GM12891 (cell line): ENCODE measurements around the gene SRPK1.
"Not testable (repeated sequence)": the region's sequence is repeated elsewhere in the genome, so short reads cannot be mapped to it uniquely, and the experiment has no call there.

Source experiments
- DNase-seq: peaks from one replicate; pipeline ENCODE4 v3.0.0; 2011; ENCODE audit warnings: low spot score; ENCODE audit not compliant: insufficient read length
- FAIRE-seq: peaks from 2 replicates; lab custom pipeline; 2011; peaks lifted over from hg19 to GRCh38; lab: Jason Lieb, UNC
- PAX5 ChIP-seq: IDR thresholded peaks from 2 replicates; pipeline ENCODE4 v1.6.1; 2011; ENCODE audit warnings: low read length, moderate library complexity, mild to moderate bottlenecking; ENCODE audit not compliant: insufficient read depth, severe bottlenecking
- POLR2A ChIP-seq: IDR thresholded peaks from 2 replicates; pipeline ENCODE4 v1.6.1; 2011; ENCODE audit warnings: low read depth, low read length, control low read depth
- POLR2AphosphoS5 ChIP-seq: IDR thresholded peaks from 2 replicates; pipeline ENCODE4 v1.6.1; 2011; ENCODE audit warnings: low read depth, low read length, control low read depth
- POU2F2 ChIP-seq: IDR thresholded peaks from 2 replicates; pipeline ENCODE4 v1.6.1; 2011; ENCODE audit warnings: low read depth, mild to moderate bottlenecking, control low read depth, low read length, moderate library complexity
- SPI1 ChIP-seq: IDR thresholded peaks from 2 replicates; pipeline ENCODE4 v1.6.1; 2011; ENCODE audit warnings: low read depth, low read length, control low read depth
- TAF1 ChIP-seq: IDR thresholded peaks from 2 replicates; pipeline ENCODE4 v1.6.1; 2011; ENCODE audit warnings: low read depth, low read length, control low read depth

Gene SRPK1

DNA sequence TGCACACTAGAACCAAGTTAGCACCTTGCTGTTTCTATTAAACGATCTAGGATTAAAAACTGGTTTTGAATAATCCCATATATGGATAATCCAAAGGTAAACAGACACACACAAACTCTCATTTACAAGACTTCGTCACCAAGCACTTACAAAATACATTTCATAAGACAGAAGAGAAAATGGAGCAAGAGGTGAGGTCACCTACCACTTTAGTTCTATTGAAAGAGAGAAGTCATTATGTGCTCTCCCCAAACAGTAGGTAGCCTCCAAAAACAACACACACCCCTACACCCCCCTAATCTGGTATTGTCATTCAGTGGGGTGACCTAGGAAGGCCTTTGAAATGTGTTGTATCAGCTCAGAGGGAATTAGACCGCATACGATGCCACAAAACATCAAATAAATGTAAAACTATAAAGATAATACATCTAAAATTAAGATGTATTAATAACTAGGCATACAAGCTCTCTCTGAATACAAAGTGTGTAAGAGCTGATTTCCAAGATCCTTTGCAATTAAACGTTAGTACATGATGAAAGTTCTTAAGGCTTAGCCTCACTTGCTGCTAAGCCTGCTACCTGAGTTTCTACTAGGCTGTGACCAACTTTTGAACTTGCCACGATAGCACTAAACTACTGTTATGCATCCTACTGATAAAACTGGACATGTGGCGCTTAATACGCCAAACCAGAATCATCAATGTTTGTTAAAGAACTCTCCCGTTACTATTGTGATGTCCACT lies 1.6 kb downstream of the SRPK1 start:
- FAIRE-seq (peak; percentile 83), DNase-seq (no peak)
- TF ChIP-seq POU2F2 (no peak), SPI1 (no peak), TAF1 (no peak), PAX5 (no peak), POLR2AphosphoS5 (no peak), POLR2A (no peak)

DNA sequence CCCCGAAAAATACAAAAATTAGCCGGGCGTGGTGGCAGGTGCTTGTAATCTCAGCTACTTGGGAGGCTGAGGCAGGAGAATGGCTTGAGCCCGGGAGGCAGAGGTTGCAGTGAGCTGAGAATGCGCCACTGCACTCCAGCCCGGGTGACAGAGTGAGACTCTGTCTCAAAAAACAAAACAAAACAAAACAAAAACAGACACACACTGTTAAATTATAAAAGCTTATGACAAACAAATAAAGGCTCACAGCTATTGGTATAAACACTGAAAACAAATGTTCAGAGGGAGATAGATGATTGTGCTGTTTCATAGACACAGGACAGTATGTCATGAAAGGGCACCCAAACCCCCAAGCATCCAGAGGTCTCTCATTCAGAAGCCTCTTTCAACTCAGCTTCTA lies 4.0 kb downstream of the SRPK1 start:
- not testable (repeated sequence) for DNase-seq, FAIRE-seq

DNA sequence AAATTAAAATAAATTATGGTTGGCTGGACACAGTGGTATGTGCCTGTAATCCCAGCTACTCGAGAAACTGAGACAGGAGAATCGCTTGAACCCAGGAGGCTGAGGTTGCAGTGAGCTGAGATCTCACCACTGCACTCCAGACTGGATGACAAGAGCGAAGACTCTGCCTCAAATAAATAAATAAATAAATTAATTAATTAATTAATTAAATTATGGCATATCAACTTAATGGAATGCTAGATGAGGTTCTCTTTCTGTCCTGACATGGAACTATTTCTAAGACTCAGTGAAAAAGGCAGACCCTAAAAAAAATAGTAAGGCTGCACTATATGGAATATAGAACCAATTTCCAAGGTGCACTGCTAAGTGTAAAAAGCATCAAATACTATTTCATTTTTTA lies 4.8 kb downstream of the SRPK1 start:
- TF ChIP-seq POLR2A (no peak), TAF1 (no peak), POU2F2 (no peak), POLR2AphosphoS5 (no peak), SPI1 (no peak)

DNA sequence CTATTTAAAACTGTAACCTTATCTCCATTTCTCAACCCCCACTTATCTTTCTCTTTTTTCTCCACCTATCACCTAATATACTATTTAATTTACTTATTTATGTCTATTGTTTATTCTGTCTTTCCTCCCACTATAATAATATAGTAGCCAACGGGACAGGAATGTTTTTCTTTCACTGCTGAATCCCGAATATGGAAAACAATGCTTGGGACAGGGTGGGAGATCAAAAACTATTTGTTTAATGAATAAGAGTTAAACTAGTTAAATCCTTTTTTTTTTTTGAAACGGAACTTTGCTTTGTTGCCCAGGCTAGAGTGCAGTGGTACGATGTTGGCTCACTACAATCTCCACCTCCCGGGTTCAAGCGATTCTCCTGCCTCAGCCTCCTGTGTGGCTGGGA lies 6.4 kb downstream of the SRPK1 start:
- DNase-seq (no peak), FAIRE-seq (no peak)
- TF ChIP-seq POLR2AphosphoS5 (no peak), POLR2A (no peak), PAX5 (no peak), SPI1 (no peak), POU2F2 (no peak), TAF1 (no peak)

More for the DNA sequence above, 4.8 kb downstream of the SRPK1 start:
- DNase-seq = no peak
- FAIRE-seq = no peak

DNA sequence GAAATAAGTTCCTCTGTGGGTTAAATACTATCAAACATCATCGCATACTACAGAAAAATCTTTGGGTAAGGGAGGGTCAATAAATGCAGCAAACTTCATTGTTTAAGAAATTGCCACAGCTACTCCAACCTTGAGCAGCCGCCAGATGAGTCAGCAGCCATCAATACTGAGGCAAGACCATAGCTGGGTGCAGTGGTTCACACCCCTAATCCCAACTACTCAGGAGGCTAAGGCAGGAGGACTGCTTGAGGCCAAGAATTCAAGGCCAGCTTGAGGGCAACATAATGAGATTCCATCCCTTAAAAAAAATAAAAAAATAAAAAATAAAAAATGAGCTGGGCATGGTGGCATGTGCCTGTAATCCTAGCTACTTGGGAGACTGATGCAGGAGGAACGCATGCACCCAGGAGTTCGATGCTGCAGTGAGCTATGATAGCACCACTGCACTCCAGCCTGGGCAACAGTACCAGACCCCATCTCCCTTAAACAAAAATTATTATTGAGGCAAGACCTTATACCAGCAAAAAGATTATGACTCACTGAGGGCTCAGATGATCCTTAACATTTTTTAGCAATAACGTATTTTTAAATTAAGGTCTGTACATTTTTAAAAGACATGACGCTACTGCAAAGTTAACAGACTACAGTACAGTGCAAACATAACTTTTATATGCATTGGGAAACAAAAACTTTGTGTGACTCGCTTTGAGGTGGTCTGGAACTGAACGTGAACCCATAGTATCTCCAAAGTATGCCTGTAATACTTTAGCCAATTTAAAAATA lies 8.8 kb downstream of the SRPK1 start:
- TF ChIP-seq POLR2A (no peak), PAX5 (no peak)
- FAIRE-seq = no peak
- no peak for DNase-seq

DNA sequence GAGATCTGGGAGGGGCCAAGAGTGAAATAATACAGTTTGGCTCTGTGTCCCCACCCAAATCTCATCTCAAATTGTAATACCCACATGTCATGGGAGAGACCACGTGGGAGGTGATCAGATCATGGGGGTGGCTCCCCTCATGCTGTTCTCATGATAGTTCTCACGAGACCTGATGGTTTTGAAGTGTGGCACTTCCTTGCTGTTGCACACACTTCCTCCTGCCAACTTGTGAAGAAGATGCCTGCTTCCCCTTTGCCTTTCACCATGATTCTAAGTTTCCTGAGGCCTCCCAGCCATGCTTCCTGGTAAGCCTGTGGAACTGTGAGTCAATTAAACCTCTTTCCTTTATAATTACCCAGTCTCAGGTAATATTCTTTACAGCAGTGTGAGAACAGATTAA lies 11.3 kb downstream of the SRPK1 start:
- not testable (repeated sequence) for FAIRE-seq, DNase-seq

DNA sequence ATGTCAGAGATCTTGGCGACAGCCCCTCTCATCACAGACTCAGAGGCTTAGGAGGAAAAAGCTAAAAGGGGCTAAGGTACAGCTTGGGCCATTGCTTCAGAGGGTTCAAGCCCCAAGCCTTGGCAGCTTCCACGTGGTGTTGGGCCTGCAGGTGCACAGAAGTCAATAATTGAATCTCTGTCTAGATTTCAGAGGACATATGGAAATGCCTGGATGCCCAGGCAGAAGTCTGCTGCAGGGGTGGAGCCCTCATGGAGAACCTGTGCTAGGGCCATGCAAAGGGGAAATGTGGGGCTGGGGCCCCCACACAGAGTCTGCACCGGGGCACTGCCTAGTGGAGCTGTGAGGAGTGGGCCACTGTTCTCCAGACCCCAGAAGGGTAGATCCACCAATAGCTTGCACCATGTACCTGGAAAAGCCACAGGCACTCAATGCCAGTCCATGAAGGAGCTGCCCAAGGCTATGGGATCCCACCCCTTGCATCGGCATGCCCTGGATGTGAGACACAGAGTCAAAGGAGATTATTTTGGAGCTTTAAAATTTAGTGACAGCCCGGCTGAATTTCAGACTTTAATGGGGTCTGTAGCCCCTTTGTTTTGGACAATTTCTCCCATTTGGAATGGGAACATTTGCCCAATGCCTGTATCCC lies 12.0 kb downstream of the SRPK1 start:
- not testable (repeated sequence) for DNase-seq, FAIRE-seq

DNA sequence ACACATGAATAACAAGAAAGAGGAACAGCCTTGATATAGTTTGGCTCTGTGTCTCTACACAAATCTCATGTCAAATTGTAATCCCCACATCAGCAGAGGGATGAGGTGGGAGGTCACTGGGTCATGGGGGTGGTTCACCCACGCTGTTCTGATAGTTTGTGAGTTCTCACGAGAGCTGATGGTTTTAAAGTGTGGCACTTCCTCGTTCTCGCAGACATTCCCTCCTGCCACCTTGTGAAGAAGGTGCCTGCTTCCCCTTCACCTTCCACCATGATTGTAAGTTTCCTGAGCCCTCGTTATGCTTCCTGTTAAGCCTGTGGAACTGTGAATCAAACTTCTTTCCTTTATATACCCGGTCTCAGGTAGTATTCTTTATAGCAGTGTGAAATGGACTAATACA lies 13.1 kb downstream of the SRPK1 start:
- FAIRE-seq (no peak), DNase-seq (no peak)
- TF ChIP-seq POLR2A (0 out of 2 replicates have a peak, but pooled peaks have one; percentile 25), POU2F2 (no peak), SPI1 (peak; percentile 74)

DNA sequence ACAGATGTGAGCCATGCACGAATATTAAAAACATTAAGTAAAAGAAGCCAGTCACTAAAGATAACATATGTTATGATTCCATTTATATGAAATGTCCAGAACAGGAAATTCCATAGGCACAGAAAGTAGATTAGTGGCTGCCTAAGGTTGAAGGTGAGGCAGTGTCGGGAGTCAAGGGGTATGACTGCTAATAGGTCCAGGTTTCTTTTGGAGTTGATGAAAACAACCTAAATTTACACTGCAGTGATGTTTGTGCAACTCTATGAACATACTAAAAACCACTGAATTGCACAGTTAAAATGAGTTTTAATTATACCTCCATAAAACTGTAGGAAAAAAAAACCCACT lies 14.4 kb downstream of the SRPK1 start:
- FAIRE-seq (no peak), DNase-seq (no peak)
- TF ChIP-seq POU2F2 (no peak), POLR2AphosphoS5 (no peak), TAF1 (no peak), SPI1 (no peak), POLR2A (no peak), PAX5 (no peak)

DNA sequence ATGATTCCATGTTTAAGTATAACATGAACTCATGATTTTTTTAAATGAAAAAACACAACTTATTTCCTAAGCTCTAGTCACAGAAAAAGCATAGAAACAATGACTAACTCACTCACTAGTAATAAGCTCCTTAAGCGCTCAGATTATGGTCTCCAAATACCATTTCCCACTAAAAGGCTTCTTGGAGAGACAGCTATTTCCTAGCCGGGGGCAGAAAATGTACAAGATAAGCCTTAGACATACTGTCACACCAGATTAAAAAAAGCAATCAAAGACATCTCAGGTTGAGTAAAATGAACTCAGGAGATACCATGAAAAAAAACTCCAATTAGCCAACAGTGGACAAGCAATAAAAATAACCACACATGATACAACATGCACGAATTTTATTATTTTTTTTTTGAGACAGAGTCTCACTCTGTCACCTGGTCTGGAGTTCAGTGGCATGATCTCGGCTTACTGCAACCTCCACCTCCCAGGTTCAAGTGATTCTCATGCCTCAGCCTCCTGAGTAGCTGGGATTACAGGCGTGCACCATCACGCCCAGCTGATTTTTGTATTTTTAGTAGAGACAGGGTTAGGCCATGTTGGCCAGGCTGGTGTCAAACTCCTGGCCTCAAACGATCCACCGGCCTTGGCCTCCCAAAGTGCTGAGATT lies 14.9 kb downstream of the SRPK1 start:
- FAIRE-seq = no peak
- TF ChIP-seq POLR2A (no peak), POLR2AphosphoS5 (no peak), SPI1 (no peak), PAX5 (no peak)
- DNase-seq = no peak
